ENCODE results near the gene EHMT1.

- TF ChIP-seq ZNF274 (IDR thresholded peaks at IDR 0.05; ENCODE audit: borderline replicate concordance, extremely low read depth, low read length) (no peak), HDAC2 (IDR thresholded peaks at IDR 0.05; ENCODE audit: borderline replicate concordance in 1 of 2, low read depth in 2 of 2, low read length in 2 of 2) (no peak), POLR2A (IDR thresholded peaks at IDR 0.05; ENCODE audit: control extremely low read depth in 1 of 2, low read depth in 2 of 2, low read length in 2 of 2) (no peak), CTCF (IDR thresholded peaks at IDR 0.05; ENCODE audit: control extremely low read depth in 1 of 3, insufficient read depth in 1 of 3, low read depth in 1 of 3, low read length in 3 of 3) (no peak), RAD21 (IDR thresholded peaks at IDR 0.05 in 1 of 2, conservative IDR thresholded peaks at IDR 0.05 in 1 of 2; ENCODE audit: low read depth in 2 of 2, low read length in 2 of 2) (no peak), YY1 (IDR thresholded peaks at IDR 0.05; ENCODE audit: low read depth, low read length) (no peak), SIX5 (IDR thresholded peaks at IDR 0.05; ENCODE audit: low read depth, low read length) (no peak), EZH2 (IDR thresholded peaks at IDR 0.05; ENCODE audit: low read depth, low read length, severe bottlenecking) (no peak), POU5F1 (IDR thresholded peaks at IDR 0.05; ENCODE audit: low read depth, low read length) (no peak), SP1 (IDR thresholded peaks at IDR 0.05; ENCODE audit: low read depth, low read length) (no peak), POLR2AphosphoS5 (IDR thresholded peaks at IDR 0.05; ENCODE audit: low read depth, low read length) (no peak)
Measured at GRCh38 chr9:137586854-137587253, 32.0 kb upstream of the EHMT1 start.

Measured in H1 (cell line).